GM12878 (cell line): ENCODE measurements around the gene TMEM61. TPM values are rescaled to one million over a fixed set of nuclear protein-coding genes. Genes with fewer than 3 reads are reported as not detected.

Experiments used
- BACH1 ChIP-seq: fragments of 450-650 bp; IDR thresholded peaks from 2 replicates; pipeline ENCODE4 v1.6.1; 2017; ENCODE audit warnings: mild to moderate bottlenecking, borderline replicate concordance
- CTCF ChIP-seq, 3 experiments: IDR thresholded peaks in 2 of 3; conservative IDR thresholded peaks in 1 of 3; 2 replicates each; pipeline ENCODE4 v1.5.1; 2011; ENCODE audit warnings: low read depth in 3 of 3, low read length in 3 of 3, mild to moderate bottlenecking in 3 of 3, control low read depth in 2 of 3, moderate library complexity in 2 of 3, inconsistent platforms in 1 of 3, mixed read lengths in 1 of 3; ENCODE audit not compliant: control insufficient read depth in 2 of 3, insufficient read depth in 1 of 3; ENCODE audit errors: extremely low read depth in 1 of 3
- E4F1 ChIP-seq: fragments of 450-650 bp; IDR thresholded peaks from 2 replicates; pipeline ENCODE4 v1.6.1; 2018; ENCODE audit warnings: borderline replicate concordance, mild to moderate bottlenecking; ENCODE audit not compliant: partially characterized antibody
- EP300 ChIP-seq, 2 experiments: fragments of 150-350 bp in 1 of 2; IDR thresholded peaks; 2 replicates each; pipeline ENCODE4 v1.6.1; 2011 to 2012; ENCODE audit warnings: low read depth in 2 of 2, low read length in 2 of 2, borderline replicate concordance in 1 of 2, improper control_type of control experiment in 1 of 2, inconsistent platforms in 1 of 2; ENCODE audit not compliant: control insufficient read depth in 1 of 2
- FOXK2 ChIP-seq: fragments of 450-650 bp; IDR thresholded peaks from 2 replicates; pipeline ENCODE4 v1.6.1; 2017; ENCODE audit warnings: mild to moderate bottlenecking, moderate library complexity
- FOXM1 ChIP-seq: IDR thresholded peaks from 2 replicates; pipeline ENCODE4 v1.6.1; 2012; ENCODE audit warnings: low read depth, mild to moderate bottlenecking, inconsistent platforms, low read length, moderate library complexity
- GABPA ChIP-seq: IDR thresholded peaks from 2 replicates; pipeline ENCODE4 v1.6.1; 2014; ENCODE audit warnings: antibody characterized with exemption, low read depth, mild to moderate bottlenecking, inconsistent platforms
- IKZF2 ChIP-seq, 2 experiments: fragments of 450-650 bp; IDR thresholded peaks; 2 replicates each; pipeline ENCODE4 v1.6.1; 2017; ENCODE audit warnings: mild to moderate bottlenecking in 2 of 2, moderate library complexity in 2 of 2
- MTA3 ChIP-seq: IDR thresholded peaks from 2 replicates; pipeline ENCODE4 v1.6.1; 2012; ENCODE audit warnings: low read length, inconsistent platforms, borderline replicate concordance
- SKIL ChIP-seq: fragments of 450-650 bp; IDR thresholded peaks from 2 replicates; pipeline ENCODE4 v1.6.1; 2017; ENCODE audit warnings: mild to moderate bottlenecking, low read depth, inconsistent platforms; ENCODE audit not compliant: poor library complexity, severe bottlenecking
- WRNIP1 ChIP-seq: IDR thresholded peaks from 2 replicates; pipeline ENCODE4 v1.6.1; 2011; ENCODE audit warnings: low read depth, low read length, improper control_type of control experiment, borderline replicate concordance
- YBX1 ChIP-seq: fragments of 450-650 bp; IDR thresholded peaks from 2 replicates; pipeline ENCODE4 v1.6.1; 2016; ENCODE audit warnings: antibody characterized with exemption
- ZBTB40 ChIP-seq: fragments of 450-650 bp; IDR thresholded peaks from 2 replicates; pipeline ENCODE4 v1.6.1; 2016; ENCODE audit warnings: mild to moderate bottlenecking, moderate library complexity, borderline replicate concordance
- ZNF384 ChIP-seq: IDR thresholded peaks from 2 replicates; pipeline ENCODE4 v1.6.1; 2012; ENCODE audit warnings: low read depth, mild to moderate bottlenecking, low read length, improper control_type of control experiment, borderline replicate concordance
- polyA plus RNA-seq, 11 experiments: library from polyadenylated mRNA; depleted of rRNA in 4 of 11; unstranded in 6 of 11; stranded (reverse) in 5 of 11; fragments of >200 nt; fragmentation: Nextera tagmentation in 4 of 11; fragmentation: Illumina TruSeq in 1 of 11; extraction: Ambion mirVana in 4 of 11; extraction: Trizol in 1 of 11; gene quantifications; 1 replicate in 1 of 11; 2 replicates in 10 of 11; pipeline versions ENCODE4 v1.2.1 to v1.2.3, GENCODE V29; 2011 to 2016; ENCODE audit warnings: inconsistent platforms in 2 of 11, missing spikeins in 2 of 11, low read depth in 1 of 11
- total RNA-seq, 4 experiments: library from RNA; depleted of rRNA in 3 of 4; stranded (reverse); fragments of >200 nt in 3 of 4; fragmentation: Illumina TruSeq in 1 of 4; extraction: Trizol in 1 of 4; gene quantifications; 2 replicates each; pipeline versions ENCODE4 v1.2.1 to v1.2.3, GENCODE V29; 2013 to 2021
- TF ChIP-seq, protein P1 (sequence below): IDR thresholded peaks from 2 replicates; pipeline ENCODE4 v1.6.1; 2012; ENCODE audit warnings: mild to moderate bottlenecking, low read depth, low read length

Gene TMEM61
- total and polyA plus RNA-seq, 10 of the 15 experiments (the other 5 are each of a cell fraction or from before 2014, with no cell fraction given): not detected

DNA sequence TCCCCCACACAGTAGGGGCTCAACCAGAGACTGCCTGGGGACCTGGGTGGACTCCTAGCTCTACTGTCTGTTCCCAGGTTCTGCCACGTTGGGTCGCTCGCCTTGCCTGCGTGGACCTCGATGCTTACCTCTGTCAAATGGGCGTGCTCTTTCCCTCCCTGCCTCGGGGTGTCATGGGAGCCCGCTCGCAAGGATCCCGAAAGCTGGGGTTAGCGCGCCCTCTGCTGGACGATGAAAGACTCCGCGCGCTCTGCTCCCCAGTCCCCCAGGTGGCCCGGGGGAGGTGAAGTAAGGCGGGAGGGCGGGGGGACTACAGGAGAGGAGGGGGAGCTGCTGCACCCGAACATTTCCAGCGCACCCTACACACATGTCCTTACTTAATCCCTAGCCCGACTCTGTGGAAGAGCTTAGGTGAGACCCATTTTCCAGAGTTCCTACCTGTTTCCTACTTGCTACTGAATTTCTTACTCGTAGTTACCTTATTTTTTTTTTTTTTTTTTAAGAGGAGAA lies 16.0 kb downstream of the TMEM61 start (continued):
- TF ChIP-seq GABPA (no peak), FOXM1 (no peak), ZNF384 (no peak), ZBTB40 (no peak), WRNIP1 (no peak), FOXK2 (no peak), EP300 (IDR thresholded peaks at IDR 0.05; ENCODE audit: borderline replicate concordance in 1 of 2, control insufficient read depth in 1 of 2, low read depth in 2 of 2, low read length in 2 of 2) (no peak), YBX1 (no peak), CTCF (IDR thresholded peaks at IDR 0.05 in 2 of 3, conservative IDR thresholded peaks at IDR 0.05 in 1 of 3; ENCODE audit: control insufficient read depth in 2 of 3, extremely low read depth in 1 of 3, insufficient read depth in 1 of 3, low read depth in 3 of 3, low read length in 3 of 3) (peak; percentile 59 to 88 (median 87)), SKIL (no peak), E4F1 (no peak), BACH1 (no peak), MTA3 (no peak), IKZF2 (IDR thresholded peaks at IDR 0.05) (no peak)
- TF ChIP-seq, protein P1, sequence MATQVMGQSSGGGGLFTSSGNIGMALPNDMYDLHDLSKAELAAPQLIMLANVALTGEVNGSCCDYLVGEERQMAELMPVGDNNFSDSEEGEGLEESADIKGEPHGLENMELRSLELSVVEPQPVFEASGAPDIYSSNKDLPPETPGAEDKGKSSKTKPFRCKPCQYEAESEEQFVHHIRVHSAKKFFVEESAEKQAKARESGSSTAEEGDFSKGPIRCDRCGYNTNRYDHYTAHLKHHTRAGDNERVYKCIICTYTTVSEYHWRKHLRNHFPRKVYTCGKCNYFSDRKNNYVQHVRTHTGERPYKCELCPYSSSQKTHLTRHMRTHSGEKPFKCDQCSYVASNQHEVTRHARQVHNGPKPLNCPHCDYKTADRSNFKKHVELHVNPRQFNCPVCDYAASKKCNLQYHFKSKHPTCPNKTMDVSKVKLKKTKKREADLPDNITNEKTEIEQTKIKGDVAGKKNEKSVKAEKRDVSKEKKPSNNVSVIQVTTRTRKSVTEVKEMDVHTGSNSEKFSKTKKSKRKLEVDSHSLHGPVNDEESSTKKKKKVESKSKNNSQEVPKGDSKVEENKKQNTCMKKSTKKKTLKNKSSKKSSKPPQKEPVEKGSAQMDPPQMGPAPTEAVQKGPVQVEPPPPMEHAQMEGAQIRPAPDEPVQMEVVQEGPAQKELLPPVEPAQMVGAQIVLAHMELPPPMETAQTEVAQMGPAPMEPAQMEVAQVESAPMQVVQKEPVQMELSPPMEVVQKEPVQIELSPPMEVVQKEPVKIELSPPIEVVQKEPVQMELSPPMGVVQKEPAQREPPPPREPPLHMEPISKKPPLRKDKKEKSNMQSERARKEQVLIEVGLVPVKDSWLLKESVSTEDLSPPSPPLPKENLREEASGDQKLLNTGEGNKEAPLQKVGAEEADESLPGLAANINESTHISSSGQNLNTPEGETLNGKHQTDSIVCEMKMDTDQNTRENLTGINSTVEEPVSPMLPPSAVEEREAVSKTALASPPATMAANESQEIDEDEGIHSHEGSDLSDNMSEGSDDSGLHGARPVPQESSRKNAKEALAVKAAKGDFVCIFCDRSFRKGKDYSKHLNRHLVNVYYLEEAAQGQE: no peak
